Activated CD8-positive, alpha-beta memory T cell treated with anti-CD3 and anti-CD28 coated beads, Interleukin-2, amount 50 U/mL, for 1 hour (primary cell): ENCODE data around the gene DMBT1.
"Not testable (repeated sequence)": the region's sequence is repeated elsewhere in the genome, so short reads cannot be mapped to it uniquely, and the experiment has no call there.

Experiments used
- DNase-seq: peaks from one replicate; pipeline ENCODE4 v3.0.0-alpha.2; 2020; ENCODE audit errors: extremely low read depth

Gene DMBT1

GRCh38 chr10:122586070-122586469, 25.5 kb downstream of the DMBT1 start:
- DNase-seq, result not testable (repeated sequence)

GRCh38 chr10:122587098-122587760, 26.7 kb downstream of the DMBT1 start:
- no peak for DNase-seq

GRCh38 chr10:122588381-122588780, 27.8 kb downstream of the DMBT1 start:
- DNase-seq, result no peak

- DNase-seq, result no peak
Measured at GRCh38 chr10:122590153-122590552, 29.6 kb downstream of the DMBT1 start.

GRCh38 chr10:122591736-122592135, 31.2 kb downstream of the DMBT1 start:
- no peak for DNase-seq

- no peak for DNase-seq
Measured at GRCh38 chr10:122592161-122592560, 31.6 kb downstream of the DMBT1 start.

- no peak for DNase-seq
Measured at GRCh38 chr10:122617476-122618270, 57.1 kb downstream of the DMBT1 start.

- no peak for DNase-seq
Measured at GRCh38 chr10:122618461-122619165, 58.1 kb downstream of the DMBT1 start.

- DNase-seq, result not testable (repeated sequence)
Measured at GRCh38 chr10:122620961-122621360, 60.4 kb downstream of the DMBT1 start.

GRCh38 chr10:122624546-122624945, 64.0 kb downstream of the DMBT1 start:
- no peak for DNase-seq

- no peak for DNase-seq
Measured at GRCh38 chr10:122630526-122630925, 70.0 kb downstream of the DMBT1 start.

GRCh38 chr10:122632031-122632430, 71.5 kb downstream of the DMBT1 start:
- DNase-seq, result no peak

- no peak for DNase-seq
Measured at GRCh38 chr10:122632576-122632975, 72.0 kb downstream of the DMBT1 start.

GRCh38 chr10:122636953-122637352, 76.4 kb downstream of the DMBT1 start:
- no peak for DNase-seq

GRCh38 chr10:122637376-122637775, 76.8 kb downstream of the DMBT1 start:
- no peak for DNase-seq

GRCh38 chr10:122638106-122638505, 77.6 kb downstream of the DMBT1 start:
- DNase-seq, result no peak

- no peak for DNase-seq
Measured at GRCh38 chr10:122639801-122640200, 79.2 kb downstream of the DMBT1 start.

- no peak for DNase-seq
Measured at GRCh38 chr10:122640921-122641320, 80.4 kb downstream of the DMBT1 start.

GRCh38 chr10:122642726-122643605, 82.4 kb downstream of the DMBT1 start:
- DNase-seq, result no peak

- DNase-seq, result no peak
Measured at GRCh38 chr10:122643931-122644534, 83.5 kb downstream of the DMBT1 start.
